K562 (cell line): ENCODE data around the gene BNIPL. TPM values are rescaled to one million over a fixed set of nuclear protein-coding genes. Genes with fewer than 3 reads are reported as not detected.
A peak's percentile ranks its signal among the peaks of the same experiment; 100 is the strongest.

ENCODE experiments used
- ARID1B ChIP-seq: fragments of 450-650 bp; IDR thresholded peaks from 2 replicates; pipeline ENCODE4 v1.6.1; 2016; ENCODE audit warnings: antibody characterized with exemption, mild to moderate bottlenecking, inconsistent platforms
- EP300 ChIP-seq: IDR thresholded peaks from 2 replicates; pipeline ENCODE4 v1.6.1; 2012; ENCODE audit warnings: low read length, improper control_type of control experiment
- HSF4 ChIP-seq: fragments of 250-450 bp; sonication (Bioruptor Pico); IDR thresholded peaks from 2 replicates; pipeline ENCODE4 v2.1.2; 2022; ENCODE audit warnings: mild to moderate bottlenecking, moderate library complexity, borderline replicate concordance
- ILF3 ChIP-seq: fragments of 450-650 bp; IDR thresholded peaks from 2 replicates; pipeline ENCODE4 v1.6.1; 2018; ENCODE audit warnings: antibody characterized with exemption, mild to moderate bottlenecking, moderate library complexity, borderline replicate concordance
- KDM5B ChIP-seq: fragments of 200-600 bp; sonication (generic); IDR thresholded peaks from 2 replicates; pipeline ENCODE4 v1.6.1; 2012; ENCODE audit warnings: low read depth, mild to moderate bottlenecking, moderate library complexity, low read length, control low read depth, inconsistent platforms; ENCODE audit not compliant: insufficient replicate concordance
- L3MBTL2 ChIP-seq: fragments of 450-650 bp; IDR thresholded peaks from 2 replicates; pipeline ENCODE4 v1.6.1; 2016; ENCODE audit warnings: mild to moderate bottlenecking, moderate library complexity
- LARP7 ChIP-seq: fragments of 450-650 bp; IDR thresholded peaks from 2 replicates; pipeline ENCODE4 v1.6.1; 2016
- MCM7 ChIP-seq, 2 experiments: fragments of 450-650 bp; IDR thresholded peaks; 2 replicates each; pipeline ENCODE4 v1.6.1; 2016 to 2018
- NFRKB ChIP-seq: fragments of 450-650 bp; IDR thresholded peaks from 2 replicates; pipeline ENCODE4 v1.6.1; 2016; ENCODE audit warnings: low read depth
- OTX1 ChIP-seq: fragments of 450-650 bp; formaldehyde crosslinking; IDR thresholded peaks from 2 replicates; pipeline ENCODE4 v1.4.0; 2022; ENCODE audit warnings: mild to moderate bottlenecking
- PCBP2 ChIP-seq: fragments of 200-400 bp; formaldehyde crosslinking; IDR thresholded peaks from 2 replicates; pipeline ENCODE4 v1.6.1; 2018; ENCODE audit warnings: low read length, low read depth, mild to moderate bottlenecking, moderate library complexity; ENCODE audit not compliant: poor library complexity, severe bottlenecking
- SLC30A9 ChIP-seq: fragments of 250-450 bp; sonication (Bioruptor Pico); IDR thresholded peaks from 2 replicates; pipeline ENCODE4 v1.8.0; 2022; ENCODE audit warnings: mild to moderate bottlenecking, moderate library complexity
- SMAD3 ChIP-seq: fragments of 450-650 bp; formaldehyde crosslinking; conservative IDR thresholded peaks from 2 replicates; pipeline ENCODE4 v1.4.0; 2020; ENCODE audit warnings: mild to moderate bottlenecking
- SP2 ChIP-seq: IDR thresholded peaks from 2 replicates; pipeline ENCODE4 v1.6.1; 2011; ENCODE audit warnings: mild to moderate bottlenecking, low read depth, low read length, moderate library complexity; ENCODE audit not compliant: poor library complexity, severe bottlenecking; ENCODE audit errors: extremely low read depth
- ZBED1 ChIP-seq: IDR thresholded peaks from 2 replicates; pipeline ENCODE4 v1.6.1; 2014
- polyA plus RNA-seq, 8 experiments: library from polyadenylated mRNA; depleted of rRNA in 4 of 8; stranded (reverse) in 5 of 8; unstranded in 3 of 8; fragments of >200 nt; fragmentation: Nextera tagmentation in 2 of 8; fragmentation: Illumina TruSeq in 1 of 8; extraction: Ambion mirVana in 2 of 8; extraction: Trizol in 1 of 8; gene quantifications; 2 replicates each; pipeline versions ENCODE4 v1.2.1 to v1.2.3, GENCODE V29; 2011 to 2014; ENCODE audit warnings: inconsistent platforms in 1 of 8, missing spikeins in 1 of 8
- total RNA-seq, 7 experiments: library from RNA; depleted of rRNA in 6 of 7; stranded (reverse); fragments of >200 nt in 6 of 7; fragmentation: Illumina TruSeq in 2 of 7; extraction: Trizol in 2 of 7; gene quantifications; 2 replicates each; pipeline versions ENCODE4 v1.2.1 to v1.2.3, GENCODE V29; 2011 to 2021; ENCODE audit warnings: low replicate concordance in 1 of 7
- TF ChIP-seq, protein P1 (sequence below): fragments of 250-450 bp; sonication (Bioruptor Pico); IDR thresholded peaks from 2 replicates; pipeline ENCODE4 v1.8.0; 2021; ENCODE audit warnings: moderate library complexity, mild to moderate bottlenecking, inconsistent platforms
- TF ChIP-seq, protein P2 (sequence below): sonication (generic); formaldehyde crosslinking; IDR thresholded peaks from 2 replicates; pipeline ENCODE4 v1.8.1; 2023; ENCODE audit warnings: mild to moderate bottlenecking, missing genetic modification reagents, moderate library complexity
- TF ChIP-seq, protein P3 (sequence below): fragments of 250-450 bp; sonication (Bioruptor Pico); IDR thresholded peaks from 2 replicates; pipeline ENCODE4 v1.8.0; 2022; ENCODE audit warnings: inconsistent platforms, mild to moderate bottlenecking, moderate library complexity, borderline replicate concordance
- TF ChIP-seq, protein P4 (sequence below): IDR thresholded peaks from 3 replicates; pipeline ENCODE4 v1.6.1; 2011; ENCODE audit warnings: borderline replicate concordance, mild to moderate bottlenecking, moderate library complexity; ENCODE audit not compliant: insufficient read length; ENCODE audit errors: extremely low read depth
- TF ChIP-seq, protein P5 (sequence below): sonication (generic); IDR thresholded peaks from 2 replicates; pipeline ENCODE4 v1.6.1; 2016

Gene BNIPL
- total and polyA plus RNA-seq, 9 of the 15 experiments (the other 6 are each of a cell fraction or from before 2014, with no cell fraction given): 0.08 to 1.4 (median 0.68) TPM

DNA sequence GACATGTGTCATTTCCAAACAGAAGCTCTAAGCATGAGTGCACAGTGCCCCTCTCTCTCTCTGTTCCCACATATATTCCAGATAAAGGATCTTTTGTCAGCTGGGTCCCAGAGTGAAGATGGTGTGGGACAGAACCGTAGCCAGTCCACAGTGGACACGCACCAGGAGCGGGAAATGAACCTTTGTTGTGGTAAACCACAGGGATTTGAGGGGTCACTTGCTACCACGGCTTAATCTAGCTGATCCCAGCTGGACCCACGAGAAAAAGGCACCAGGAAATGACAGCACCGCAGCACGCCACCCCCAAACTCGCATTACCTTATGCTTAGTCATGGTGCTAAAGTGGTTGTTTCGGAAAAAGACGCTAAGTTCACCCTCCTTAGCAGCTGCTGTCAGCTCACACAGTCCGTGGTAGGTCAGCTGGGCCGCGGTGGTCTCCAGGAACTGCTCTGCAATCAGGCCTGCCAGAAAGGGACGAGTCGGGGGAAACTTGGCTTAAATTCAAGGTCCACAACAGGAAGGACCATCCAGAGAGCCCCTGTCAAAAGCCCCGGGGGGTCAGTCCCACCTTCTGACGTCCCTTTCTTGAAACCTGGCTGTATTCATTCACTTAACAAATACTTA is 37.2 kb upstream of the BNIPL start (continued):
- TF ChIP-seq, protein P1, sequence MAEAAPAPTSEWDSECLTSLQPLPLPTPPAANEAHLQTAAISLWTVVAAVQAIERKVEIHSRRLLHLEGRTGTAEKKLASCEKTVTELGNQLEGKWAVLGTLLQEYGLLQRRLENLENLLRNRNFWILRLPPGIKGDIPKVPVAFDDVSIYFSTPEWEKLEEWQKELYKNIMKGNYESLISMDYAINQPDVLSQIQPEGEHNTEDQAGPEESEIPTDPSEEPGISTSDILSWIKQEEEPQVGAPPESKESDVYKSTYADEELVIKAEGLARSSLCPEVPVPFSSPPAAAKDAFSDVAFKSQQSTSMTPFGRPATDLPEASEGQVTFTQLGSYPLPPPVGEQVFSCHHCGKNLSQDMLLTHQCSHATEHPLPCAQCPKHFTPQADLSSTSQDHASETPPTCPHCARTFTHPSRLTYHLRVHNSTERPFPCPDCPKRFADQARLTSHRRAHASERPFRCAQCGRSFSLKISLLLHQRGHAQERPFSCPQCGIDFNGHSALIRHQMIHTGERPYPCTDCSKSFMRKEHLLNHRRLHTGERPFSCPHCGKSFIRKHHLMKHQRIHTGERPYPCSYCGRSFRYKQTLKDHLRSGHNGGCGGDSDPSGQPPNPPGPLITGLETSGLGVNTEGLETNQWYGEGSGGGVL (CRISPR knock-in tag): no peak
- TF ChIP-seq MCM7 (IDR thresholded peaks at IDR 0.05) (no peak), LARP7 (no peak), KDM5B (peak; percentile 59), ZBED1 (no peak), OTX1 (CRISPR knock-in tag) (no peak), HSF4 (CRISPR knock-in tag) (no peak), NFRKB (0 out of 2 replicates have a peak, but pooled peaks have one; percentile 35), SLC30A9 (CRISPR knock-in tag) (no peak), EP300 (peak; percentile 32), ARID1B (peak; percentile 82), L3MBTL2 (peak; percentile 72), PCBP2 (no peak), SP2 (no peak), SMAD3 (CRISPR knock-in tag) (peak; percentile 42; the same call in 1 of the 2 replicates), ILF3 (no peak)
- TF ChIP-seq, protein P2, sequence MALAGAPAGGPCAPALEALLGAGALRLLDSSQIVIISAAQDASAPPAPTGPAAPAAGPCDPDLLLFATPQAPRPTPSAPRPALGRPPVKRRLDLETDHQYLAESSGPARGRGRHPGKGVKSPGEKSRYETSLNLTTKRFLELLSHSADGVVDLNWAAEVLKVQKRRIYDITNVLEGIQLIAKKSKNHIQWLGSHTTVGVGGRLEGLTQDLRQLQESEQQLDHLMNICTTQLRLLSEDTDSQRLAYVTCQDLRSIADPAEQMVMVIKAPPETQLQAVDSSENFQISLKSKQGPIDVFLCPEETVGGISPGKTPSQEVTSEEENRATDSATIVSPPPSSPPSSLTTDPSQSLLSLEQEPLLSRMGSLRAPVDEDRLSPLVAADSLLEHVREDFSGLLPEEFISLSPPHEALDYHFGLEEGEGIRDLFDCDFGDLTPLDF (CRISPR knock-in tag): no peak
- TF ChIP-seq, protein P3, sequence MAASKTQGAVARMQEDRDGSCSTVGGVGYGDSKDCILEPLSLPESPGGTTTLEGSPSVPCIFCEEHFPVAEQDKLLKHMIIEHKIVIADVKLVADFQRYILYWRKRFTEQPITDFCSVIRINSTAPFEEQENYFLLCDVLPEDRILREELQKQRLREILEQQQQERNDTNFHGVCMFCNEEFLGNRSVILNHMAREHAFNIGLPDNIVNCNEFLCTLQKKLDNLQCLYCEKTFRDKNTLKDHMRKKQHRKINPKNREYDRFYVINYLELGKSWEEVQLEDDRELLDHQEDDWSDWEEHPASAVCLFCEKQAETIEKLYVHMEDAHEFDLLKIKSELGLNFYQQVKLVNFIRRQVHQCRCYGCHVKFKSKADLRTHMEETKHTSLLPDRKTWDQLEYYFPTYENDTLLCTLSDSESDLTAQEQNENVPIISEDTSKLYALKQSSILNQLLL (CRISPR knock-in tag): no peak
- TF ChIP-seq, protein P4, sequence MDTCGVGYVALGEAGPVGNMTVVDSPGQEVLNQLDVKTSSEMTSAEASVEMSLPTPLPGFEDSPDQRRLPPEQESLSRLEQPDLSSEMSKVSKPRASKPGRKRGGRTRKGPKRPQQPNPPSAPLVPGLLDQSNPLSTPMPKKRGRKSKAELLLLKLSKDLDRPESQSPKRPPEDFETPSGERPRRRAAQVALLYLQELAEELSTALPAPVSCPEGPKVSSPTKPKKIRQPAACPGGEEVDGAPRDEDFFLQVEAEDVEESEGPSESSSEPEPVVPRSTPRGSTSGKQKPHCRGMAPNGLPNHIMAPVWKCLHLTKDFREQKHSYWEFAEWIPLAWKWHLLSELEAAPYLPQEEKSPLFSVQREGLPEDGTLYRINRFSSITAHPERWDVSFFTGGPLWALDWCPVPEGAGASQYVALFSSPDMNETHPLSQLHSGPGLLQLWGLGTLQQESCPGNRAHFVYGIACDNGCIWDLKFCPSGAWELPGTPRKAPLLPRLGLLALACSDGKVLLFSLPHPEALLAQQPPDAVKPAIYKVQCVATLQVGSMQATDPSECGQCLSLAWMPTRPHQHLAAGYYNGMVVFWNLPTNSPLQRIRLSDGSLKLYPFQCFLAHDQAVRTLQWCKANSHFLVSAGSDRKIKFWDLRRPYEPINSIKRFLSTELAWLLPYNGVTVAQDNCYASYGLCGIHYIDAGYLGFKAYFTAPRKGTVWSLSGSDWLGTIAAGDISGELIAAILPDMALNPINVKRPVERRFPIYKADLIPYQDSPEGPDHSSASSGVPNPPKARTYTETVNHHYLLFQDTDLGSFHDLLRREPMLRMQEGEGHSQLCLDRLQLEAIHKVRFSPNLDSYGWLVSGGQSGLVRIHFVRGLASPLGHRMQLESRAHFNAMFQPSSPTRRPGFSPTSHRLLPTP: no peak
- TF ChIP-seq, protein P5, sequence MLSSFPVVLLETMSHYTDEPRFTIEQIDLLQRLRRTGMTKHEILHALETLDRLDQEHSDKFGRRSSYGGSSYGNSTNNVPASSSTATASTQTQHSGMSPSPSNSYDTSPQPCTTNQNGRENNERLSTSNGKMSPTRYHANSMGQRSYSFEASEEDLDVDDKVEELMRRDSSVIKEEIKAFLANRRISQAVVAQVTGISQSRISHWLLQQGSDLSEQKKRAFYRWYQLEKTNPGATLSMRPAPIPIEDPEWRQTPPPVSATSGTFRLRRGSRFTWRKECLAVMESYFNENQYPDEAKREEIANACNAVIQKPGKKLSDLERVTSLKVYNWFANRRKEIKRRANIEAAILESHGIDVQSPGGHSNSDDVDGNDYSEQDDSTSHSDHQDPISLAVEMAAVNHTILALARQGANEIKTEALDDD: peak; percentile 54; the same call in 1 of the 2 replicates
